ENCODE results near the gene NAA10.

NAA10 gene

DNA sequence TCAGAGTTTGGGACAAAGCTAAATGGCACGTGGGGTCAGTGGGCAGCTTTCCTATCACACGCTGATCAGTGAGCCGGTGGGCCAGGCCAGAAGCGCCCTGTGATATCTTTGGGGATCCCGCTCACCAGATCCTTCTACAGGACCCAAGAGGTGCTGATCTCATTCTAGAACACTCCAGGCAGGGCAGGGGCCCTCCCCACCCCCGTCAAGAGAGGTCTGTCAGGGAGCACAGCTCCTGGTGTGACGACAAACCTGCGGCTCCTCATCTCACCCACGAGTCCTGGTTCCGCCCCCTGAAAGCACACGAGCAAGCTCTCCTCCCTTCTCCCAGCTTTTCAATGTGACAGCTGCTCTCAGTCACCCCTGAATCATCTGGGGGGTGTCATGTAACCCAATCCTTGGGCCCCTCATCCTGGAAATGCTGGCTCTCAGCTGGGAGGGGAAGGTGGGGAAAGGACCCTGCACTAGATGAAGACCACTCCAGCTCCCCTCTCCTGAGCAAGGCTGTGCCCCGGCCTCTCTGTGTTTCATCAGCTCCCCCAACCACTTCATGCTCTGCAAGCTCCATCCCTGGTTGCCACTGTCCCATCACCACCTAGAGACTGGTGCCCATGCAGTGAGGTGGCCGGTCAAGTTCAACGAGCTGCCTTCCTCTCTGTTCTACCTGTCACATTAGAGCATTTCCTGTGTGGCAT lies 32.2 kb upstream of the NAA10 start:
- no peak for DNase-seq (ENCODE audit: low read depth)

- no peak for DNase-seq (ENCODE audit: low read depth)
Measured at GRCh38 chrX:153966283-153966688, 31.4 kb upstream of the NAA10 start.

DNA sequence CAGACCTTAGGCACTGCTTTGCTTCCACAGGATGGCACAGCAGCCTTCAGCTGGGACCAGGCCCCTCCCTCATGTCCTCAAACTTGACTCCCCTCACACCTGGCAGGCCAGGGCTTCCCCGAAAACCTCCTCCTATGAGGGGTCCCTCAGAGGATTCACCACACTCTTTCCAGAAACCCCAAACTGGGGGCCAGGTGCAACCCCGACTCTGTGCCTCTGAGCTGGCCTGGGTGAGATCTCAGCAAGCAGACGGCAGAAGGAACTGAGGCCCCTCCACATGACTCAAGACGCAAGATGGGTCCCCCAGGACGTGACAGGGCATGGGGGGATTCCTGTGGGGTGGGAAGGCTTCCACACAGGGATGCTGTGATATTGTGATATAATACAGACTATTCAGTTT lies 30.6 kb upstream of the NAA10 start:
- no peak for DNase-seq (ENCODE audit: low read depth)

- DNase-seq (ENCODE audit: low read depth), result no peak
Measured at GRCh38 chrX:153964105-153964504, 29.3 kb upstream of the NAA10 start.

- DNase-seq (ENCODE audit: low read depth), result no peak
Measured at GRCh38 chrX:153963546-153963945, 28.7 kb upstream of the NAA10 start.

- no peak for DNase-seq (ENCODE audit: low read depth)
Measured at GRCh38 chrX:153961292-153961691, 26.5 kb upstream of the NAA10 start.

GRCh38 chrX:153960786-153961185 lies 25.9 kb upstream of the NAA10 start:
- no peak for DNase-seq (ENCODE audit: low read depth)

DNA sequence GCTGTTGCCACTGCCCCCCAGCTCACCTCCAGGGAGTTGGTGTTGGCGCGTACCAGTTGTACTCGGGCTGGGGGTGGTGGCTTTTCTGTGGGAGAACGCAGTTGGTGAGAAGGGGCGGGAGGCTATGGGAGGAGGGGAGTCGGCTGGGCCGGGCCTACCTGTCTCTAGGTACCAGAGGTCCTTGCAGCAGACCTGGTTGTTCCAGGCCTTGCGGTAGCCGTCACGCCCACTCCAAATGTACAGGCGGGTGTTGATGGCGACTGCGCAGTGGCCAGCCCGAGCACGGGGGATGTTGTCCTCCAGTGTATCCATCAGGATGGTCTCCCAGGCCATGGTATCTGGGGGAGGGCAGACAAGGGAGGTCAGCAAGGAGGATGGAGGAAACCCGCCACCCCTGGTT lies 25.2 kb upstream of the NAA10 start:
- DNase-seq (ENCODE audit: low read depth), result no peak

DNA sequence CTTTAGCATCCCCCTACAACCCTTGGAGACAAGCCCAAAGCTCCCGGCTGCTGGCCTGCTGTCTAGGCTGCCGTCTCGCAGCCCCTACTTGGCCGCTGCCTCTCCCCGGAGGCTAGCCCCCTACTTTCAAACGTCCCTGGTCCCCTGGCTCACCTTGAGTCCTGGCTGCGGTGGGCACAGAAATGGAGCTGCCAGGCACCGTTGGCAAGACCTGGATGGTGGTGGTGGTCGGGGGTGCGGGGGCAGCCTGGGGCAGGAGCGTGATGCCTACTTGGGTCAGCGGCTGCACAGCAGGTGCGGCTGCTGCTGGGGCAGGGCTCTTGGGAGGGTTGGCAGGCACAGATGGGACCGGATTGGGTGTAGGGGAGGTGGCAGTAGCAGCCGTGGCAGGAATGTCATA lies 24.8 kb upstream of the NAA10 start:
- no peak for DNase-seq (ENCODE audit: low read depth)

GRCh38 chrX:153958605-153959004 lies 23.8 kb upstream of the NAA10 start:
- no peak for DNase-seq (ENCODE audit: low read depth)

- no peak for DNase-seq (ENCODE audit: low read depth)
Measured at GRCh38 chrX:153957224-153957623, 22.4 kb upstream of the NAA10 start.

GRCh38 chrX:153956044-153956907 lies 21.4 kb upstream of the NAA10 start:
- no peak for DNase-seq (ENCODE audit: low read depth)

- no peak for DNase-seq (ENCODE audit: low read depth)
Measured at GRCh38 chrX:153955228-153955732, 20.4 kb upstream of the NAA10 start.

GRCh38 chrX:153954558-153955227 lies 19.9 kb upstream of the NAA10 start:
- DNase-seq (ENCODE audit: low read depth), result no peak

DNA sequence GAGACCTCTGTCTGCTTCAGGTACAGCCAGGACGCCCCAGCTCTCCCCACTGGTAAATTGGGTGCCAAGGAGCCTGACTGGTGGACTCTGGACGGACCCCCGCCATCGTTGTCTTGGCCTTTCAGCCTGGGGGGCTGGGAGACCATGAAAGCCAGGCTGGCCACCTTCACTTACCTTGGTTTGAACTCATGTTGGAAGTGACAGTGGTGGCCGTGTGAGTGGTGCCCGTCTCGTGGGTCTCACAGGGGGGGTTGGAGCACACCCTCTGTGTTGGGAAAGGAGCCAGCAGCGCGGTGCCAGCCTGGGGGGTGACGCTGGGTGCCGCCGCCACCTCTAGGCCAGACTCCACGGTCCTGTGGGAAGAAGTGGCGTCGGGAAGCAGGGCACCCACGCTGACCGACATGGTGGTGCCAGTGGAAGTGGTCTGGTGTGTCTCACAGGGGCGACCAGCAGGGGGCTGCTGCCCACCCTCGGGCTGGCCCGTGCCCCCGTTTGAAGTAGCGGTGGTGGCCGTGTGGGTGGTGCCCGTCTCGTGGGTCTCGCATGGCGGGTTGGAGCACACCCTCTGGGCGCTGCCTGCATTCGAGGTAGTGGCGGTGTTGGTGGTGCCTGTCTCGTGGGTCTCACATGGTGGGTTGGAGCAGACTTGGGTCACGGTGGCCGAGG lies 19.2 kb upstream of the NAA10 start:
- no peak for DNase-seq (ENCODE audit: low read depth)

DNA sequence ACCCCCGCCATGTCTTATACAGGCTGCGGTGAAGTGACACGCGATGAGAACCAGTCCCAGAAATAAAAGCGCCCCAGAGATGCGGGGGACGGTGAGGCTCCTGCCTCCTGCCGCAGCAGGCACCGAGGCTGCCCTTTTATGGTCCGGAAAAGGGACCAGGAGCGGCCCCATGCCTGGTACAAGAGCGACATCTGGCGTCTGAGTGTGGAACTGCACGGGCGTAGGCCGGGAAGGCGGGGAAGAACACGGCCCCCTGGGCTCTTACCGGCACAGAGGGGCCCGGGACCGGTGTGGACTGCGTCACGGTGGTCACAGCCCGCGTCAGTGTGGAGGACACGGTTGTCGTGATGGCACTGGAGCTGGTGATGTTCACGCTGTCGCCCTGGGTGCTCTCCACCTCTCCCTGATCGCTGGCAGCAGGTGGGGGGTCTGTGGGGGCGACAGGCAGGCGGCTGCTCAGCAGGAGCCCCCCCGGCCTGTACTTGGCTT lies 18.5 kb upstream of the NAA10 start:
- DNase-seq (ENCODE audit: low read depth), result peak; percentile 52

- DNase-seq (ENCODE audit: low read depth), result no peak
Measured at GRCh38 chrX:153952373-153953026, 17.7 kb upstream of the NAA10 start.

DNA sequence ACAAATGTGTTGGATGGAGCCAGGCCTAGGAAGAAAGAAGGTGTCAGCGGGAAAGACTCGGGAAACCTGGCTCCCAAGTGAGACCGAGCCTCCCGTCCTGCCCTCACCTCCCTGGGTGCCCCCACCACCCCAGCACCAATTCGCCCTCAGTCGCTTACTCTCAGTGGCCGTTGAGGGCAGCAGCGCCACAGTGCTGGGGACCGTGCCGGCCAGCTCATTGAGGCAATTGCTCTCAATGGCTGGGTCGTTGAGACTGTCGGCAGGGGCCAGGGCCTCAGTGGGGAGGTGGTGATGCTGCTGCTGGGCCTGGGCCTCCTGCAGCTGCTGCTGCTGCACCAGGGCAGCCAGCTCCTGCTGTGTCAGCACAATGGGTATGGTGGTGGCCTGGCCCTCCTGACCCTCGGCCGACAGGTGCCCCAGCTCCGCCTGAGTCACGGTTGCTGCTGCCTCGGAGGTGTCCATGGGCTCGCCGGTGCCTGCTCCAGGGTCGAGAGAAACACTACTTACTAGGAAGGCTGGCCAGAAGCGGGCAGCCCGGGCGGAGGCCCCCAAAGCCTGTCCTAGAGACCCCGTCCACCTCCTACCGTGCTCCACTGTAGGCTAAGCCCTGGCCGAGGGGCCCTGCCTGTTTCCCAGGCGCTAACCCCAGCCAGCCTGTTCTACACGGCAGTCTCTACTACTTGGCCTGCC lies 17.0 kb upstream of the NAA10 start:
- DNase-seq (ENCODE audit: low read depth), result no peak

DNA sequence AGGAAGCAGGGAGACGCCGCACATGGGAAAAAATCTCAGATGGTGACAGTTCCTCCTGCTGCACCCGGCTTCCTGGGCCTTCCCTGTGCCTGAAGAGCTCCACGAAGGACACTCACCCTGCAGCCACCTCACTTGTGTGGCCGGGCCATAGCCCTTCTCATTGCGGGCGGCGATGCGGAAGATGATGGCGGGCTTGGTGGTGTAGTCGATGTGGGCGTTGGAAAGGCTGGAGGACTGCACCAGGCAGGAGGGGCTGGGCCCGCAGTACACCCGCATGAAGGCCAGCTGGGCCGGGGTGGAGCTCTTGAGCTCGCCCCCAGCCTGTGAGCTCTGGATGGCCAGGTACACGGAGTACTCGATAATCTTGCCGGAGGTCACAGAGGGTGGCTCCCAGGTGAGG lies 15.3 kb upstream of the NAA10 start:
- no peak for DNase-seq (ENCODE audit: low read depth)

DNA sequence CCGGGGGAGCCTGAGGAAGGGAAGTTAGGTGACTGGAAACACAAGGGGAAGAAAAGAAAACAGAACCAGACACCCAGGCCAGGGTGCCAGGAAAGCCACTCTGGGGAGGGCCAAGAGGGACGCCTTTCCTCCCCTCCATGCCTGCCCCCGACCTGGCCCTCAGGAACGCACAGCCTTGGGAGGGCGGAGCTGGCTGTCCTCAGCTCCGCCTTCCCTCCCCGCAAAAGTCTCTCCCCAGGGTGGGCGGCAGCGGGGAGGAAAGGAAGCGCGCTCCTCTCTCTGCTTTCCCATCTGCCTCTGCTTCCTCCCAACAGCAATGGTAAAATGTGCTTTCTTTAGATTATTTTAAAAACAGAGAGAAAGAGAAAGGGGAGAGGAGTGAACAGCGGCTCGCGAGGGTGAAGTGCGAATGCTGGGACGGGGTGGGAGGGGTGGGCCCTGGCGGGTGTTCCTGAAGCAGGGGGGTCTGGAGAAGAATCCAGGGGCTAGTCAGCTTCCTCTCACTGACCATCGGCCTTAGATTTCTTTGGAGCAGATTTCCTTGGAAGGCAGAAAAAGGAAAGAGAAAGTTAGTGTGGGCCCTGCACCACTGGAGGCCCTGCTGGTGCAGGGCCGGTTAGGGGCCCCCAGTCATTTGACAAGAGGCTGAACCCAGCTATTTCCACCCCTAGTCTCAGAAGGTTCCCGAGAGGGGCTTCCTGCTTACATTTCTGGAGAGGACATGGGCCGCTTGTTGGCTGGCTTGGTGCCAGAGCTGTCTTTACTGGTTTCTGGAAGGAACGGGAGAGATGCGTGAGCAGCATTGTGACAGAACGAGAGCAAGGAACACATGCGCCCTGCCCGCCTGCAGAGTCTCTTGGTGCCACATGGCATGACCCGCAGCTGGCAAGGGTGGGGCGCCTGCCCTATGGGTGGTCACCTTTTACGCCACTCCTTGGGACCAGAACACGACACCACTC lies 14.3 kb upstream of the NAA10 start:
- DNase-seq (ENCODE audit: low read depth), result no peak

Data from T-helper 22 cell (primary cell).